ENCODE results near the gene OR52E8.

DNA sequence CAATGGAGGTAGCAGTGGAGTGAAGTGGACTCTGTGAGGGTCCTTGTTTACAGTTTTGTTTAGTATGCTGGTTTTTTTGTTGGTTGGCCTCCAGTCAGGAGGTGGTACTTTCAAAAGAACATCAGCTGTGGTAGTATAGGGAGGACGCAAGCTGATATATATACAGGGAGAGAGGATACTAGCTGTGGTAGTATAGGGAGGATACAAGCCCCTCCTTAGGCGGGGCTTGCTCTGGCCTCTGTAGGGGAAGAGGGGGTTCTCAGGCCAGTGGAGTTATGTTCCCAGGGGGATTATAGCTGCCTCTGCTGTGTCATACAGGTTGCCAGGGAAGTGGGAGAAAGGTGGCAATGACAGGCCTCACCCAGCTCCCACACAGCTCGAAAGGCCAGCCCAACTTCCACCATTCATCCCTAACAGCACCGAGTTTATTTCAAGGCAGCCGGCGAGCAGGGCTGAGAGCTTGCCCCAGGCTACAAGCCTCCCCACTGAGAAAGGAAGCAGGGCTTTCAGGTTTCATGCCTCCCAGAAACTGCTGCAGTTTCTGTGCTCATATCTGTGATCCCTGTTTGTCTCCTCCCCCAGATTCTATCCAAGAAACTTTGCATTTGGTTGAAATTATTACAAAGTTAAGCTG lies 26.2 kb downstream of the OR52E8 start:
- TF ChIP-seq, protein P1, sequence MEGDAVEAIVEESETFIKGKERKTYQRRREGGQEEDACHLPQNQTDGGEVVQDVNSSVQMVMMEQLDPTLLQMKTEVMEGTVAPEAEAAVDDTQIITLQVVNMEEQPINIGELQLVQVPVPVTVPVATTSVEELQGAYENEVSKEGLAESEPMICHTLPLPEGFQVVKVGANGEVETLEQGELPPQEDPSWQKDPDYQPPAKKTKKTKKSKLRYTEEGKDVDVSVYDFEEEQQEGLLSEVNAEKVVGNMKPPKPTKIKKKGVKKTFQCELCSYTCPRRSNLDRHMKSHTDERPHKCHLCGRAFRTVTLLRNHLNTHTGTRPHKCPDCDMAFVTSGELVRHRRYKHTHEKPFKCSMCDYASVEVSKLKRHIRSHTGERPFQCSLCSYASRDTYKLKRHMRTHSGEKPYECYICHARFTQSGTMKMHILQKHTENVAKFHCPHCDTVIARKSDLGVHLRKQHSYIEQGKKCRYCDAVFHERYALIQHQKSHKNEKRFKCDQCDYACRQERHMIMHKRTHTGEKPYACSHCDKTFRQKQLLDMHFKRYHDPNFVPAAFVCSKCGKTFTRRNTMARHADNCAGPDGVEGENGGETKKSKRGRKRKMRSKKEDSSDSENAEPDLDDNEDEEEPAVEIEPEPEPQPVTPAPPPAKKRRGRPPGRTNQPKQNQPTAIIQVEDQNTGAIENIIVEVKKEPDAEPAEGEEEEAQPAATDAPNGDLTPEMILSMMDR (IDR thresholded peaks at IDR 0.05 in 8 of 11, conservative IDR thresholded peaks at IDR 0.05 in 3 of 11) = no peak
- no peak for TF ChIP-seq POLR2A (IDR thresholded peaks at IDR 0.05)

All from spleen (tissue), 7 donors.